ENCODE results near the gene MEGF11.

The MEGF11 gene

DNA sequence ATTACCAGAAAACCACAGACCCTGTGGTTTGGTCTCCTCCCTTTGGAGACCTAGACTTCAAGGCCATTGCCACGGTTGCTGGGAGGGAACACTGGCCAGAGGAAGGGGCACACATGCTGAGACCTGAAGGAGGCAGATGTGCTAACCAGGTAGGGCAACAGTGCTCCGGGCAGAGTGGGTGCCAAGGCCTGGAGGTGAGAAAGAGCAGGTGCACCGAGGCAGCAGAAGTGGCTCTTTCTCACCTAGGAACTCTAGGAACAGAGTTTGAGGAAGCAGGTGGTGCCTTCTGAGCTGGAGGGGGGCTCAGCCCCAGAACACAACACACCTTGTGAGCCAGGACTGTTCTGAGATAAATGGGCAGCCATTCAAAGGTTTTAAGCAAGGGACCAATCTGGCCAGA is 106.1 kb downstream of the MEGF11 start:
- no peak overlapping the region for H3K4me3 ChIP-seq (ENCODE audit: low read depth, low read length)
- H3K27me3 ChIP-seq (ENCODE audit: control insufficient read depth, insufficient read depth, low read length), result no peaks in the 10 kb centered on the region
- no peaks in the 10 kb centered on the region for H3K4me1 ChIP-seq
- TF ChIP-seq, protein P1, sequence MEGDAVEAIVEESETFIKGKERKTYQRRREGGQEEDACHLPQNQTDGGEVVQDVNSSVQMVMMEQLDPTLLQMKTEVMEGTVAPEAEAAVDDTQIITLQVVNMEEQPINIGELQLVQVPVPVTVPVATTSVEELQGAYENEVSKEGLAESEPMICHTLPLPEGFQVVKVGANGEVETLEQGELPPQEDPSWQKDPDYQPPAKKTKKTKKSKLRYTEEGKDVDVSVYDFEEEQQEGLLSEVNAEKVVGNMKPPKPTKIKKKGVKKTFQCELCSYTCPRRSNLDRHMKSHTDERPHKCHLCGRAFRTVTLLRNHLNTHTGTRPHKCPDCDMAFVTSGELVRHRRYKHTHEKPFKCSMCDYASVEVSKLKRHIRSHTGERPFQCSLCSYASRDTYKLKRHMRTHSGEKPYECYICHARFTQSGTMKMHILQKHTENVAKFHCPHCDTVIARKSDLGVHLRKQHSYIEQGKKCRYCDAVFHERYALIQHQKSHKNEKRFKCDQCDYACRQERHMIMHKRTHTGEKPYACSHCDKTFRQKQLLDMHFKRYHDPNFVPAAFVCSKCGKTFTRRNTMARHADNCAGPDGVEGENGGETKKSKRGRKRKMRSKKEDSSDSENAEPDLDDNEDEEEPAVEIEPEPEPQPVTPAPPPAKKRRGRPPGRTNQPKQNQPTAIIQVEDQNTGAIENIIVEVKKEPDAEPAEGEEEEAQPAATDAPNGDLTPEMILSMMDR (IDR thresholded peaks at IDR 0.05), result no peak
- no peak overlapping the region for H3K4me2 ChIP-seq (ENCODE audit: low read length)
- H3K79me2 ChIP-seq, result no peaks in the 10 kb centered on the region
- no peak overlapping the region for H3K27ac ChIP-seq
- H2AFZ ChIP-seq, result no peak overlapping the region
- H3K9me3 ChIP-seq (ENCODE audit: control insufficient read depth, low read length), result no peaks in the 10 kb centered on the region
- H3K9ac ChIP-seq, result no peak overlapping the region
- no peaks in the 10 kb centered on the region for H3K36me3 ChIP-seq (ENCODE audit: control insufficient read depth, insufficient read depth, low read length)

DNA sequence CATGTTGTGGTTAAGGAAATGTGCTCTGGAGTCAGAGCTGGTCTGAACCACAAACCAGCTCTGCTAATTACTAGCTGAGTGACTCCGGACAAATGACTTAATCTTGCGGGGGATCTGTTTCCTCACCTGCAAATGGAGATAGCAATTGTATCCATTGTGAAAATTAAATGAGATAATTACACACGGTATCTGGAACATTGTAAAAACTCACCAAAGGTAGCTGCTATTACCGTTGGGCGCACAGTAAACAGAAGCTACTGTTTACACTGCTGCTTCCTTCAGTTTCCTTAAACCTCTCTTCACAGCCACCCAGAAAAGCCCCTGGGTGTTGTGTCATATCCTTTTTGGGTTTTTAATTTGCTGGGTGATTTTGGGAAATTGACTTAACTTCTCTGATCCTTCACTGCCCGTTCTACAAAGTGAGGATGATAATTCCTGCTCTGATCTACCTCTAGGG is 107.8 kb downstream of the MEGF11 start:
- Histone ChIP-seq H3K36me3 (ENCODE audit: control insufficient read depth, insufficient read depth, low read length) (no peaks in the 10 kb centered on the region), H3K4me2 (ENCODE audit: low read length) (no peak overlapping the region), H3K4me3 (ENCODE audit: low read depth, low read length) (no peak overlapping the region), H3K79me2 (no peaks in the 10 kb centered on the region), H3K27ac (no peak overlapping the region), H2AFZ (no peak overlapping the region), H3K4me1 (no peaks in the 10 kb centered on the region), H3K9me3 (ENCODE audit: control insufficient read depth, low read length) (no peaks in the 10 kb centered on the region), H3K27me3 (ENCODE audit: control insufficient read depth, insufficient read depth, low read length) (no peaks in the 10 kb centered on the region), H3K9ac (no peak overlapping the region)
- TF ChIP-seq, protein P1 (IDR thresholded peaks at IDR 0.05), result no peak

DNA sequence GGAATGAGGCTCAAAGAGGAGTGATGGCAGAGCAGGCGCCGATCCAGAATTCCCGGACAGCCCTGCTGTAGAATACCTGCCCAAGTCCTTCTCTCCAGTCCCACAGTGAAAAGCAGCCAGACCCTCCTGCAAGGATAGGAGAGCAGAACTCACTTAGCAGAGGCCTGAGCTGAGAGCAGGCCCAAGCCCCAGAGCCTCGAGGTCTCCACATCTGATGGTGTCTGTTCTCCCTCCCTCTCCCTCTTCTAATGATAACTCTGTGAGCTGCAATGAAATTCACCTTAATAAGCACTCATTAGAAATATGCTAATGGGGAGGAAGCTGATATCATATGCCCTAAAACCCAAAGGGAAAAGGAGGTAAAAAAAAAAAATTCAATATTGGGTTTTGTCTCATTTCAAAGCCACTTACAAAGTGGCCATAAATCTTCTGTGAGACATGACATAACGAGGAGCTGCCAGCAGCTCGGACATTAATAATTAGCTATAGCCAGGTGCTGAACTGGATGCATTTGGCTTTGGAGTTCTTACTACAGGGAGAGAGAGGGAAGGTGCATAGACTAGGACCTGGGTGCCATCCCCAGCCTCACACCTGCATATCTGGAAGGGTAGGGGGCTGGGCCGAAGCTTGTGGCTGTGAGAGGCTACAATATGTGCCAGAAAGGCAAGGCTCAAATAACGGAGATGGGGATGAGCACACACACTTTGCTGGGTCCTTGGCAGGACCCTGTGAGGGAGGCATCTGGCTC is 108.4 kb downstream of the MEGF11 start:
- TF ChIP-seq, protein P1 (IDR thresholded peaks at IDR 0.05), result no peak
- Histone ChIP-seq H3K27me3 (ENCODE audit: control insufficient read depth, insufficient read depth, low read length) (no peaks in the 10 kb centered on the region), H3K4me3 (ENCODE audit: low read depth, low read length) (no peak overlapping the region), H2AFZ (no peak overlapping the region), H3K36me3 (ENCODE audit: control insufficient read depth, insufficient read depth, low read length) (no peaks in the 10 kb centered on the region), H3K9me3 (ENCODE audit: control insufficient read depth, low read length) (no peaks in the 10 kb centered on the region), H3K4me1 (no peaks in the 10 kb centered on the region), H3K9ac (no peak overlapping the region), H3K4me2 (ENCODE audit: low read length) (no peak overlapping the region), H3K27ac (no peak overlapping the region), H3K79me2 (no peaks in the 10 kb centered on the region)

DNA sequence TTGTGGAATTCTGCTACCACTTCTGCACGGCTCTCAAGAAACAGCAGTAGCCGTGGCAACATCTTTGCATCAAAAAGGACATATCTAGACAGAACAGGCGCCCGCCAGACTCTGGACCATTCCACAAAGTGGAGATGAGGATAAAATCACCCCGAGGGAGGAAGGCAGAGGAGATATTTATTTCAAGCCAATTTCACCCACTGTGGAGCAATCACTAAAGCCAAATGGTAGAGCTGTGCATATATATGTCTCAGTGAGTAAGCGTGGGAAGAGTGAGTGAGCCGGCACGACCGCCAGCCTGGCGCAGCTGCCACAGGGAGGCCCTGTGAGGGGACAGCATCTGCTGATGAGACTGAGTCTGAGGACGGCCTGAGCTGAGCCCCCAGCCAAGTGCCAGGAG is 111.3 kb downstream of the MEGF11 start:
- Histone ChIP-seq H3K9me3 (ENCODE audit: control insufficient read depth, low read length) (no peaks in the 10 kb centered on the region), H3K4me3 (ENCODE audit: low read depth, low read length) (no peak overlapping the region), H3K27ac (no peak overlapping the region), H3K9ac (no peak overlapping the region), H3K79me2 (no peaks in the 10 kb centered on the region), H3K27me3 (ENCODE audit: control insufficient read depth, insufficient read depth, low read length) (no peaks in the 10 kb centered on the region), H3K4me1 (no peaks in the 10 kb centered on the region), H3K4me2 (ENCODE audit: low read length) (no peak overlapping the region), H2AFZ (no peak overlapping the region), H3K36me3 (ENCODE audit: control insufficient read depth, insufficient read depth, low read length) (no peaks in the 10 kb centered on the region)
- TF ChIP-seq, protein P1 (IDR thresholded peaks at IDR 0.05), result no peak

All from parathyroid adenoma (tissue), 2 donors.